Measurements from ENCODE around the gene KCNF1.

DNA sequence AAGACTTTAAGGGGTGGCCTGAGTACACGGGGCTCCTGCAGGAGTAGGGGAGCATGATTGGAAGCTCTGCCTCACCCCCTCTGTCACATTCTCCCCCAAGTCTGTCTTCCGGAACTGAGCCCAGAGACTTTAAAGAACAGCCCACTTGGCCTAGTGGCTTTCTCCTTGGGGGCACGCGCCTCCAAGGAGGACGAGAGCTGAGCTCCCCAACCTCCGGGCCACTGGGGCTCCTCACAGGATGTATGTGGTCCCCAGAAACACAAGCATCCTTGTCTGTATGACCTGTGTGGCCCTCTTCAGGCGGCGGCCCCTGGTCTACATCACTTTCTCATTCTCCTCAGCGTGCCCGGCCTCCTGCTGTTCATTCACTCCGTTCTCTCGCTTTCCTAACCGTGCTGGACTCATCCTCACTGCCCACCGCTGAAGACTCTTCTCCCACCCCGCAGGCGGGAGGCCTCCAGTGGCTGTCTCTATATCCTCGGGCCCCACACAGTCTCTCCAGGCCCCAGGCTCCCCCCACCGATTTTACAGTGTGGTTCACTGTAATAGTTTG is 23.7 kb downstream of the KCNF1 start:
- TF ChIP-seq, protein P1, sequence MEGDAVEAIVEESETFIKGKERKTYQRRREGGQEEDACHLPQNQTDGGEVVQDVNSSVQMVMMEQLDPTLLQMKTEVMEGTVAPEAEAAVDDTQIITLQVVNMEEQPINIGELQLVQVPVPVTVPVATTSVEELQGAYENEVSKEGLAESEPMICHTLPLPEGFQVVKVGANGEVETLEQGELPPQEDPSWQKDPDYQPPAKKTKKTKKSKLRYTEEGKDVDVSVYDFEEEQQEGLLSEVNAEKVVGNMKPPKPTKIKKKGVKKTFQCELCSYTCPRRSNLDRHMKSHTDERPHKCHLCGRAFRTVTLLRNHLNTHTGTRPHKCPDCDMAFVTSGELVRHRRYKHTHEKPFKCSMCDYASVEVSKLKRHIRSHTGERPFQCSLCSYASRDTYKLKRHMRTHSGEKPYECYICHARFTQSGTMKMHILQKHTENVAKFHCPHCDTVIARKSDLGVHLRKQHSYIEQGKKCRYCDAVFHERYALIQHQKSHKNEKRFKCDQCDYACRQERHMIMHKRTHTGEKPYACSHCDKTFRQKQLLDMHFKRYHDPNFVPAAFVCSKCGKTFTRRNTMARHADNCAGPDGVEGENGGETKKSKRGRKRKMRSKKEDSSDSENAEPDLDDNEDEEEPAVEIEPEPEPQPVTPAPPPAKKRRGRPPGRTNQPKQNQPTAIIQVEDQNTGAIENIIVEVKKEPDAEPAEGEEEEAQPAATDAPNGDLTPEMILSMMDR (IDR thresholded peaks at IDR 0.05; ENCODE audit: insufficient read depth, low read depth, low read length), result no peak
- no peak for TF ChIP-seq EZH2 (IDR thresholded peaks at IDR 0.05; ENCODE audit: insufficient read depth, low read length)
